ENCODE data around the gene RAD51AP1. TPM values are rescaled to one million over a fixed set of nuclear protein-coding genes. Genes with fewer than 3 reads are reported as not detected.

RAD51AP1 gene
- total RNA-seq: 1 to 10 TPM in 2 of 4 donors, under 1 TPM in 2; 0.61 to 2.7 (median 1.5) TPM

GRCh38 chr12:4538207-4539160 lies at the start of gene RAD51AP1:
RAD51AP1 (plus strand) TSS chr12:4538890; CDS start chr12:4538940, 50 bp downstream.
- DNase-seq (ENCODE audit: low spot score in 2 of 2): peak; percentile 91 to 98
- 0 to 1% methylated on average over 49 of the region's 49 CpGs for WGBS, 2 donors
- intact Hi-C loops (cut with DNase I; ENCODE audit: low total_unique reads): no loop called here

GRCh38 chr12:4489556-4489955 lies 49.1 kb upstream of the RAD51AP1 start:
- 91 to 95% methylated on average over 2 of the region's 2 CpGs for WGBS, 2 donors
- no peak for TF ChIP-seq CTCF (IDR thresholded peaks at IDR 0.05)
- no peak for TF ChIP-seq POLR2A (IDR thresholded peaks at IDR 0.05)
- DNase-seq (ENCODE audit: low spot score in 2 of 2): no peak
- intact Hi-C loops (cut with DNase I; ENCODE audit: low total_unique reads): no loop called here
- no peak overlapping the region for H3K4me3 ChIP-seq (ENCODE audit: low read depth, poor library complexity, severe bottlenecking)

More at GRCh38 chr12:4538207-4539160, at the start of gene RAD51AP1:
- H3K4me3 ChIP-seq (ENCODE audit: low read depth, poor library complexity, severe bottlenecking): peak within 1 kb of the TSS; percentile 56
- no peak for TF ChIP-seq CTCF (IDR thresholded peaks at IDR 0.05)
- no peak for TF ChIP-seq POLR2A (IDR thresholded peaks at IDR 0.05)

GRCh38 chr12:4490973-4491372 lies 47.7 kb upstream of the RAD51AP1 start:
- intact Hi-C loops (cut with DNase I; ENCODE audit: low total_unique reads): no loop called here
- no peak overlapping the region for H3K4me3 ChIP-seq (ENCODE audit: low read depth, poor library complexity, severe bottlenecking)
- no peak for DNase-seq (ENCODE audit: low spot score in 2 of 2)
- TF ChIP-seq CTCF (IDR thresholded peaks at IDR 0.05) (no peak), POLR2A (IDR thresholded peaks at IDR 0.05) (no peak)
- WGBS, 2 donors: 96 to 98% methylated on average over 1 of the region's 1 CpG

- TF ChIP-seq POLR2A (IDR thresholded peaks at IDR 0.05): no peak
- TF ChIP-seq CTCF (IDR thresholded peaks at IDR 0.05): no peak
- no peak overlapping the region for H3K4me3 ChIP-seq (ENCODE audit: low read depth, poor library complexity, severe bottlenecking)
- intact Hi-C loops (cut with DNase I; ENCODE audit: low total_unique reads): no loop called here
- 85 to 94% methylated on average over 1 of the region's 1 CpG for WGBS, 2 donors
- no peak for DNase-seq (ENCODE audit: low spot score in 2 of 2)
These were observed 42.4 kb upstream of the RAD51AP1 start for GRCh38 chr12:4496145-4496838.

GRCh38 chr12:4499186-4499585 lies 39.5 kb upstream of the RAD51AP1 start:
- H3K4me3 ChIP-seq (ENCODE audit: low read depth, poor library complexity, severe bottlenecking): no peak overlapping the region
- WGBS, 2 donors: 97 to 100% methylated on average over 1 of the region's 1 CpG
- no peak for DNase-seq (ENCODE audit: low spot score in 2 of 2)
- no peak for TF ChIP-seq POLR2A (IDR thresholded peaks at IDR 0.05)
- no peak for TF ChIP-seq CTCF (IDR thresholded peaks at IDR 0.05)
- intact Hi-C loops (cut with DNase I; ENCODE audit: low total_unique reads): no loop called here

All from lower leg skin (tissue), 4 donors.